Endothelial cell of umbilical vein (primary cell): ENCODE measurements around the gene GNAQ. TPM values are rescaled to one million over a fixed set of nuclear protein-coding genes. Genes with fewer than 3 reads are reported as not detected.

Experiments used
- BruUV-seq: library from RNA; stranded (reverse); fragments of 400-500 nt; replicated peaks from 2 replicates; lab custom pipeline; 2021; lab: Mats Ljungman, UMichigan
- CTCF ChIA-PET: fragments of 300-600, 350-600 bp; sonication (Branson Sonifier 250); formaldehyde crosslinking; loops from one replicate; lab custom pipeline; 2021; ENCODE audit warnings: antibody characterized with exemption, inconsistent platforms; lab: Charles Lee
- POLR2A ChIA-PET: fragments of 300-600, 350-600 bp; sonication (Branson Sonifier 250); formaldehyde crosslinking; loops from one replicate; lab custom pipeline; 2021; ENCODE audit warnings: antibody characterized with exemption, inconsistent platforms; lab: Charles Lee
- DNase-seq: peaks from one replicate; pipeline ENCODE4 v3.0.0-alpha.2; 2011; ENCODE audit warnings: low read depth, low spot score
- FAIRE-seq: peaks from 2 replicates; lab custom pipeline; 2011; peaks lifted over from hg19 to GRCh38; lab: Jason Lieb, UNC
- H2AFZ ChIP-seq: 2 replicates; pipeline ENCODE4 v1.6.0; 2012; ENCODE audit warnings: low read depth, low read length, control low read depth, inconsistent platforms
- H3K27ac ChIP-seq: 2 replicates; pipeline ENCODE4 v1.5.1; 2011; ENCODE audit warnings: low read depth, mild to moderate bottlenecking, control low read depth, low read length, moderate library complexity; ENCODE audit not compliant: insufficient read depth
- H3K27me3 ChIP-seq, 2 experiments: 2 replicates each; pipeline versions ENCODE4 v1.6.0 to v1.6.1; 2011; ENCODE audit warnings: low read length in 2 of 2, mixed read lengths in 1 of 2; ENCODE audit not compliant: control insufficient read depth in 2 of 2, insufficient read depth in 2 of 2
- H3K36me3 ChIP-seq, 2 experiments: 2 replicates in 1 of 2; 3 replicates in 1 of 2; pipeline ENCODE4 v1.5.1; 2011; ENCODE audit warnings: low read length in 2 of 2, mild to moderate bottlenecking in 1 of 2, moderate library complexity in 1 of 2; ENCODE audit not compliant: control insufficient read depth in 2 of 2, insufficient read depth in 2 of 2; ENCODE audit errors: extremely low read depth in 1 of 2
- H3K4me1 ChIP-seq: 3 replicates; pipeline ENCODE4 v1.5.1; 2011; ENCODE audit warnings: mild to moderate bottlenecking, low read length; ENCODE audit not compliant: control insufficient read depth, insufficient read depth; ENCODE audit errors: extremely low read depth
- H3K4me2 ChIP-seq: 2 replicates; pipeline ENCODE4 v1.6.1; 2011; ENCODE audit warnings: low read length, control low read depth, mixed read lengths; ENCODE audit not compliant: insufficient read depth
- H3K4me3 ChIP-seq, 3 experiments: fragments of 200-600 bp in 1 of 3; sonication (generic), shearing (Covaris generic) in 1 of 3; replicated peaks in 1 of 3; 2 replicates each; pipeline ENCODE4 v1.5.1; 2011 to 2016; ENCODE audit warnings: control low read depth in 3 of 3, low read length in 3 of 3, mild to moderate bottlenecking in 2 of 3, inconsistent platforms in 1 of 3, low read depth in 1 of 3, moderate library complexity in 1 of 3; ENCODE audit not compliant: insufficient read depth in 1 of 3
- H3K79me2 ChIP-seq: 2 replicates; pipeline ENCODE4 v1.6.0; 2012; ENCODE audit warnings: low read length, inconsistent platforms; ENCODE audit not compliant: control insufficient read depth, insufficient read depth
- H3K9ac ChIP-seq: replicated peaks from 2 replicates; pipeline ENCODE3; 2011; ENCODE audit warnings: low read length, control low read depth; ENCODE audit not compliant: insufficient read depth; ENCODE audit errors: extremely low read depth
- H3K9me1 ChIP-seq: replicated peaks from 3 replicates; pipeline ENCODE4 v1.6.0; 2011; ENCODE audit warnings: mild to moderate bottlenecking, low read length; ENCODE audit not compliant: control insufficient read depth, insufficient read depth; ENCODE audit errors: extremely low read depth
- H3K9me3 ChIP-seq: replicated peaks from 2 replicates; pipeline ENCODE4 v1.5.1; 2012; ENCODE audit warnings: low read length, inconsistent platforms; ENCODE audit not compliant: control insufficient read depth, insufficient read depth
- H4K20me1 ChIP-seq: replicated peaks from 2 replicates; pipeline ENCODE3; 2011; ENCODE audit warnings: mild to moderate bottlenecking, low read length; ENCODE audit not compliant: control insufficient read depth, insufficient read depth; ENCODE audit errors: extremely low read depth
- CTCF ChIP-seq, 2 donors: IDR thresholded peaks; 1 replicate in 1 of 2; 2 replicates in 1 of 2; pipeline ENCODE4 v1.5.1; 2011; ENCODE audit warnings: low read length in 2 of 2, mild to moderate bottlenecking in 2 of 2, moderate library complexity in 2 of 2, control low read depth in 1 of 2, inconsistent platforms in 1 of 2, low read depth in 1 of 2; ENCODE audit not compliant: insufficient read depth in 1 of 2; ENCODE audit errors: extremely low read depth in 1 of 2
- EZH2 ChIP-seq: IDR thresholded peaks from 2 replicates; pipeline ENCODE4 v1.6.1; 2012; ENCODE audit warnings: borderline replicate concordance, low read depth, mild to moderate bottlenecking, moderate library complexity, low read length, inconsistent platforms; ENCODE audit not compliant: severe bottlenecking
- FOS ChIP-seq: IDR thresholded peaks from 2 replicates; pipeline ENCODE4 v1.6.1; 2011; ENCODE audit warnings: mild to moderate bottlenecking, low read length, moderate library complexity, borderline replicate concordance; ENCODE audit not compliant: insufficient read depth
- GATA2 ChIP-seq: IDR thresholded peaks from 2 replicates; pipeline ENCODE4 v1.7.0; 2011; ENCODE audit warnings: low read depth, mild to moderate bottlenecking, moderate library complexity, mixed read lengths, low read length; ENCODE audit not compliant: insufficient read length, insufficient read depth
- JUN ChIP-seq: IDR thresholded peaks from 2 replicates; pipeline ENCODE4 v1.6.1; 2011; ENCODE audit warnings: borderline replicate concordance, low read depth; ENCODE audit not compliant: insufficient read length, insufficient read depth
- MYC ChIP-seq: IDR thresholded peaks from one replicate; pipeline ENCODE4 v1.6.1; 2011; ENCODE audit warnings: mild to moderate bottlenecking, low read depth, low read length
- POLR2A ChIP-seq: IDR thresholded peaks from 2 replicates; pipeline ENCODE4 v1.6.1; 2012; ENCODE audit warnings: low read depth, mild to moderate bottlenecking, control low read depth, low read length
- POLR2AphosphoS5 ChIP-seq: IDR thresholded peaks from 2 replicates; pipeline ENCODE4 v1.6.1; 2012; ENCODE audit warnings: low read depth, mild to moderate bottlenecking, control low read depth, low read length, moderate library complexity; ENCODE audit not compliant: insufficient read depth
- dilution Hi-C: fragments of 300-500 bp; cut with MboI; formaldehyde crosslinking; loops from one replicate; pipeline ENCODE4 v1.15.0; 2019; ENCODE audit warnings: low sequenced_read_pairs; ENCODE audit not compliant: extremely low pct_ligation_motif_present
- intact Hi-C: fragments of 100-400 bp; cut with micrococcal nuclease; formaldehyde crosslinking; loops from one replicate; pipeline ENCODE4 v1.10.0; 2022
- polyA plus RNA-seq, 4 experiments: library from polyadenylated mRNA; depleted of rRNA in 3 of 4; stranded (reverse) in 3 of 4; unstranded in 1 of 4; fragments of >200 nt; gene quantifications; 2 replicates each; pipeline versions ENCODE4 v1.2.1 to v1.2.3, GENCODE V29; 2011 to 2012; ENCODE audit warnings: missing spikeins in 1 of 4
- total RNA-seq: library from RNA; stranded (reverse); gene quantifications from 2 replicates; pipeline ENCODE4 v1.2.3, GENCODE V29; 2021
- TF ChIP-seq, protein P1 (sequence below): IDR thresholded peaks from 2 replicates; pipeline ENCODE4 v1.6.1; 2011; ENCODE audit not compliant: insufficient read depth, insufficient read length

The GNAQ gene
- total and polyA plus RNA-seq, 2 donors (not counting 3 experiments of a cell fraction or from before 2014, with no cell fraction given): 26.1 to 67.3 TPM

- intact Hi-C loops (no loop called here), dilution Hi-C loops (no loop called here)
- FAIRE-seq: no peak
- Histone ChIP-seq H4K20me1 (no peaks in the 10 kb centered on the region), H3K4me1 (peaks cover 29% of the 10 kb centered on the region), H3K9me3 (no peaks in the 10 kb centered on the region), H3K9me1 (no peaks in the 10 kb centered on the region), H3K27me3 (no peaks in the 10 kb centered on the region), H3K79me2 (no peaks in the 10 kb centered on the region), H3K36me3 (no peaks in the 10 kb centered on the region), H2AFZ (no peak overlapping the region), H3K9ac (no peak overlapping the region), H3K27ac (no peak overlapping the region), H3K4me2 (no peak overlapping the region), H3K4me3 (no peak overlapping the region)
- ChIA-PET CTCF (interaction anchor here (0.8 to 1.0 kb wide), 3 partner anchors 28 to 174 kb away, joined by 3 read pairs; no protein-coding TSS in a partner anchor), POLR2A (no interaction called here)
- TF ChIP-seq, protein P1, sequence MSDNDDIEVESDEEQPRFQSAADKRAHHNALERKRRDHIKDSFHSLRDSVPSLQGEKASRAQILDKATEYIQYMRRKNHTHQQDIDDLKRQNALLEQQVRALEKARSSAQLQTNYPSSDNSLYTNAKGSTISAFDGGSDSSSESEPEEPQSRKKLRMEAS: no peak
- no peak for TF ChIP-seq FOS
- TF ChIP-seq CTCF (IDR thresholded peaks at IDR 0.05; ENCODE audit: extremely low read depth in 1 of 2, insufficient read depth in 1 of 2, low read depth in 1 of 2, low read length in 2 of 2): no peak
- no peak for TF ChIP-seq MYC
- TF ChIP-seq POLR2A: no peak
- TF ChIP-seq POLR2AphosphoS5: no peak
- TF ChIP-seq EZH2: no peak
- no peak for TF ChIP-seq JUN
- TF ChIP-seq GATA2: no peak
- DNase-seq: no peak
- BruUV-seq: no TSS peak
Observed at GRCh38 chr9:77811832-77812231, 219.8 kb downstream of the GNAQ start.
